Psoas muscle (tissue), 8 donors: ENCODE measurements around the gene SIRT2. TPM values are rescaled to one million over a fixed set of nuclear protein-coding genes. Genes with fewer than 3 reads are reported as not detected.

Experiments used
- ATAC-seq, 4 donors: fragments of 200-7000 bp; cut with Tn5 transposase; one replicate each; pipeline ENCODE4 v1.9.1; 2020; ENCODE audit warnings: moderate library complexity in 3 of 4, mild to moderate bottlenecking in 2 of 4
- DNase-seq, 2 donors: peaks; one replicate each; pipeline ENCODE4 v3.0.0-alpha.2; 2020
- H3K27ac ChIP-seq: fragments of 200-600 bp; one replicate; pipeline ENCODE4 v1.8.0; 2022
- H3K27me3 ChIP-seq, 3 donors: fragments of 200-600 bp in 1 of 3; one replicate each; pipeline versions ENCODE4 v1.6.1 to v1.8.0; 2013 to 2022; ENCODE audit warnings: low read length in 2 of 3, mild to moderate bottlenecking in 2 of 3, moderate library complexity in 1 of 3; ENCODE audit not compliant: insufficient read depth in 3 of 3
- H3K36me3 ChIP-seq, 2 donors: fragments of 200-600 bp in 1 of 2; one replicate each; pipeline versions ENCODE4 v1.6.1 to v1.8.0; 2013 to 2022; ENCODE audit warnings: low read depth in 1 of 2, mild to moderate bottlenecking in 1 of 2, moderate library complexity in 1 of 2; ENCODE audit not compliant: insufficient read depth in 1 of 2
- H3K4me1 ChIP-seq: fragments of 200-600 bp; one replicate; pipeline ENCODE4 v1.8.0; 2022
- H3K4me3 ChIP-seq: fragments of 200-600 bp; one replicate; pipeline ENCODE4 v1.8.0; 2022; ENCODE audit warnings: mild to moderate bottlenecking
- H3K9me3 ChIP-seq: fragments of 200-600 bp; one replicate; pipeline ENCODE4 v1.8.0; 2022
- WGBS, 3 donors: extraction: QIAGEN DNeasy Blood & Tissue Kit; methylation state at CpG; one replicate each; pipeline versions ENCODE4 v1.1.6 to v1.1.7; 2013; 5-methylcytosine and 5-hydroxymethylcytosine counted together
- intact Hi-C, 2 donors: fragments of 100-400 bp; cut with DNase I; formaldehyde crosslinking; loops; one replicate each; pipeline versions ENCODE4 v1.11.0 to v1.14.2; 2022
- polyA plus RNA-seq, 3 donors: library from polyadenylated mRNA; stranded (reverse); fragments of 200-250 nt; gene quantifications; one replicate each; pipeline ENCODE4 v1.2.3, GENCODE V29; 2013
- total RNA-seq, 4 donors: library from RNA; stranded (reverse); fragmentation: NEBNext Ultra II Directional in 2 of 4; extraction: Animal tissue kit (Norgen Biotek cat#: 25700) in 2 of 4; gene quantifications; one replicate each; pipeline versions ENCODE4 v1.2.1 to v1.2.4, GENCODE V29; 2021 to 2023
- TF ChIP-seq, protein P1 (sequence below): fragments of 200-600 bp; IDR thresholded peaks from one replicate; pipeline ENCODE4 v1.8.0; 2022; ENCODE audit warnings: antibody characterized with exemption
- donor health status: healthy with polysubstance abuse.
- donor health status: DM: no; HTN: no; CAD: no; lungs with moderate emphysema.
- donor health status: Bipolar disorder and iron deficiency.
- donor health status: healthy.
- donor health status: DM: yes; HTN: yes; CAD: no.
- donor health status: DM: no; HTN: no; CAD: no.
- donor health status: DM: no; HTN: no; CAD: no.
- donor health status: DM: yes; HTN: yes; CAD: no.

SIRT2 gene
- total and polyA plus RNA-seq, 7 donors = 133 to 260 (median 156) TPM

DNA sequence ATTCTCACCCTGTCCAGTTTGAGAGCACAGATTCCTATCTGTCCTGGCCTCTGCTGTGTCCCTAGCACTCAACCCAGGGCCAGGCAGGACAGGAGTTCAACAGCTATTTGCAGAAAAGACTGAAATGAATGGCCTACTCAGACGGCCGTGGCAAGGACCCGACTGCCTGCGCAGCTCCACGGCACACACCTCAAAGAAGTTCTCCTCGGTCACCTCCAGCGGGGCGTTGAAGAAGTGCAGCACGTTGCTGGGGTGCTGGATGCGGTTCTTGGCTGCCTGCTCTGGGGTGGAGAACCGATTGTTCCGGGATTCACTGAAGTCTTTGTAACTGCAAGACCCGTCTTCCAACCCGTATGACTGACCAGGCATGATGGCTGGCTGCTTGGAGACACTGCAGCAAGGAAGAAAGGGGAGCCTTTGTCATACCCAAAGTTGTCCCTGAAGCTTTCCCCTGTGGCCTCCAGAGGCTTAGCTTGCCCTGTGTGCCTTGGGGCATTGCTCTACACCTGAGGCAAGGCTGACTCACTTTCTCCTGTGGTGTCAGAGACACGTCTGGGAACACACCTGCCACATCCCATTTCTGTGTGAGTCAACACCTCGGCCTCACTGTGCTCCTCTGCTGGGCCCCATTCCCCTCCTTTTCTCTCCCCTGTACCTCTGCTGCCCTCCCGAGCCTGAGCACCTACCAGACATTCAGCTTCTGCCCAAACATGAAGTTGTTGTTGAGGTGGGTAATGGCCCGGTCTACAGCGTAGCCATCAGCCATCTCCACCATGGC is 61.0 kb downstream of the SIRT2 start:
- TF ChIP-seq, protein P1, sequence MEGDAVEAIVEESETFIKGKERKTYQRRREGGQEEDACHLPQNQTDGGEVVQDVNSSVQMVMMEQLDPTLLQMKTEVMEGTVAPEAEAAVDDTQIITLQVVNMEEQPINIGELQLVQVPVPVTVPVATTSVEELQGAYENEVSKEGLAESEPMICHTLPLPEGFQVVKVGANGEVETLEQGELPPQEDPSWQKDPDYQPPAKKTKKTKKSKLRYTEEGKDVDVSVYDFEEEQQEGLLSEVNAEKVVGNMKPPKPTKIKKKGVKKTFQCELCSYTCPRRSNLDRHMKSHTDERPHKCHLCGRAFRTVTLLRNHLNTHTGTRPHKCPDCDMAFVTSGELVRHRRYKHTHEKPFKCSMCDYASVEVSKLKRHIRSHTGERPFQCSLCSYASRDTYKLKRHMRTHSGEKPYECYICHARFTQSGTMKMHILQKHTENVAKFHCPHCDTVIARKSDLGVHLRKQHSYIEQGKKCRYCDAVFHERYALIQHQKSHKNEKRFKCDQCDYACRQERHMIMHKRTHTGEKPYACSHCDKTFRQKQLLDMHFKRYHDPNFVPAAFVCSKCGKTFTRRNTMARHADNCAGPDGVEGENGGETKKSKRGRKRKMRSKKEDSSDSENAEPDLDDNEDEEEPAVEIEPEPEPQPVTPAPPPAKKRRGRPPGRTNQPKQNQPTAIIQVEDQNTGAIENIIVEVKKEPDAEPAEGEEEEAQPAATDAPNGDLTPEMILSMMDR = no peak
- H3K27me3 ChIP-seq = no peaks in the 10 kb centered on the region
- H3K4me3 ChIP-seq = no peak overlapping the region
- H3K27ac ChIP-seq = peak overlapping the region; percentile 99
- intact Hi-C loops = loop anchor here in 1 of 2 donors (10.0 kb wide), 1 partner anchor 194 kb away; the partner anchor contains the start of gene ACTN4
- peaks cover 79% of the 10 kb centered on the region for H3K4me1 ChIP-seq
- 48 to 64% (median 59%) methylated on average over 15 to 19 of the region's 19 CpGs for WGBS, 3 donors
- ATAC-seq (peak; percentile 19 to 59 (median 40)), DNase-seq (peak in 1 of 2 donors; percentile 52)
- peaks cover 24 to 80% of the 10 kb centered on the region in 2 donors for H3K36me3 ChIP-seq
- no peaks in the 10 kb centered on the region for H3K9me3 ChIP-seq

DNA sequence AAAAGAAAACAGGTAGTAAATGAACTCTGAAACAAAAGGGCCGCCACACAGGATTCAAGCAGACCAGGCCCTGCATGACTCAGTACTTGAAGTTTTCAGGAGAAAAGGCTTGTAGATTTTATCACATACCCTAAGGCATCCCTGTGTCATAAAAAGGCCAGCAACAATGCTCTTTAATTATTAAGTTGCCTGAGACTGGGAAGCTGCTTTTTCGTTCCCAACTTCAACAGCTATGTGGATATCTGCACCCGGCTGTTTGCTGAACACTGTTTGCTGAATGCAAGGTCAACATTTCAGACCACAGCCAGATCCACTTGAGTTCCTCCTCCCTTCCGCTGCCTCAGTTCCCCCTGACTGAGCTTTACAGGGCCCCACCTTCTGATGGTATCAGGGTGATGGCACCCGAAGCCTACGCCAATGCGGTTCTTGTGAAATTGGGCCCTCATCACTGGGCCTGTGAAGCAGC is 61.7 kb downstream of the SIRT2 start:
- peak in 1 of 2 donors; percentile 20 for DNase-seq
- 63 to 79% (median 72%) methylated on average over 7 of the region's 7 CpGs for WGBS, 3 donors
- Histone ChIP-seq H3K27me3 (no peaks in the 10 kb centered on the region), H3K4me3 (no peak overlapping the region), H3K9me3 (no peaks in the 10 kb centered on the region), H3K27ac (peak overlapping the region; percentile 99), H3K36me3 (peaks cover 17 to 72% of the 10 kb centered on the region in 2 donors), H3K4me1 (peaks cover 79% of the 10 kb centered on the region)
- TF ChIP-seq, protein P1 = no peak
- intact Hi-C loops = loop anchor here in 1 of 2 donors (10.0 kb wide), 1 partner anchor 193 kb away; the partner anchor contains the start of gene ACTN4
- no peak for ATAC-seq

DNA sequence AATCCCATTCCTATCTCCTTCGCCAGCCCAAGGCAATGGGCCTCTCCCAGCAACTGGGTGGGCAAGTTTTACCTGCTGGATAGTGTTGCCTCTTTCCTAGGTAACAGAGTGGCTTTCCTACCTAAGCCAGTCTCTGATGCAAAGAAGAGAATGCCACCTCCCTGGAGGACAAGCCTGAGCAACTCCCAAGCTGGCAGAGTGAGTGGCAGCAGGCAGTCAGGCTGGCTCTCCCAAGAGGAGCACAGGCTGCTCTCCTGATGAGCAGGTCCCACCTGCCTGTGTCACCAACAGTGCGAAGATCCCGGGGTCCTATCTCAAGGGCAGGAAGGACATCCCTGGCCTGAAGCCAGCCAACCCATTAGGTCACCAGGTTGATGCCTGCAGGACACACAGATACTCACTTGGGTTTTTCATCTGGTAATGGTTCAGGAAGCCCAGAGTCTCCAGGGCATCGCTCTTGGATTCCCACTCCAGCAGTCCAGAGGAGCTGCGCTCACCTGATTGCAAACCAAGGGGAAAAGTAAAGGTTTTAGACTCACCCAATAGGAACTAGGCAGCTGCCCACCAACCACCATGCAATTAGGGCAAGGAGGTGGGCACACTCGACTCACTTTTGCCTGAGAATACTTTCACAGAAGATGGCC is 62.3 kb downstream of the SIRT2 start:
- H3K27ac ChIP-seq = peak overlapping the region; percentile 99
- WGBS, 3 donors = 74 to 83% (median 77%) methylated on average over 6 of the region's 6 CpGs
- ATAC-seq (no peak), DNase-seq (peak in 1 of 2 donors; percentile 53)
- peaks cover 79% of the 10 kb centered on the region for H3K4me1 ChIP-seq
- TF ChIP-seq, protein P1 = no peak
- intact Hi-C loops = loop anchor here in 1 of 2 donors (10.0 kb wide), 1 partner anchor 192 kb away; the partner anchor contains the start of gene ACTN4
- peaks cover 16 to 67% of the 10 kb centered on the region in 2 donors for H3K36me3 ChIP-seq
- no peaks in the 10 kb centered on the region for H3K27me3 ChIP-seq
- H3K4me3 ChIP-seq = no peak overlapping the region
- H3K9me3 ChIP-seq = no peaks in the 10 kb centered on the region

DNA sequence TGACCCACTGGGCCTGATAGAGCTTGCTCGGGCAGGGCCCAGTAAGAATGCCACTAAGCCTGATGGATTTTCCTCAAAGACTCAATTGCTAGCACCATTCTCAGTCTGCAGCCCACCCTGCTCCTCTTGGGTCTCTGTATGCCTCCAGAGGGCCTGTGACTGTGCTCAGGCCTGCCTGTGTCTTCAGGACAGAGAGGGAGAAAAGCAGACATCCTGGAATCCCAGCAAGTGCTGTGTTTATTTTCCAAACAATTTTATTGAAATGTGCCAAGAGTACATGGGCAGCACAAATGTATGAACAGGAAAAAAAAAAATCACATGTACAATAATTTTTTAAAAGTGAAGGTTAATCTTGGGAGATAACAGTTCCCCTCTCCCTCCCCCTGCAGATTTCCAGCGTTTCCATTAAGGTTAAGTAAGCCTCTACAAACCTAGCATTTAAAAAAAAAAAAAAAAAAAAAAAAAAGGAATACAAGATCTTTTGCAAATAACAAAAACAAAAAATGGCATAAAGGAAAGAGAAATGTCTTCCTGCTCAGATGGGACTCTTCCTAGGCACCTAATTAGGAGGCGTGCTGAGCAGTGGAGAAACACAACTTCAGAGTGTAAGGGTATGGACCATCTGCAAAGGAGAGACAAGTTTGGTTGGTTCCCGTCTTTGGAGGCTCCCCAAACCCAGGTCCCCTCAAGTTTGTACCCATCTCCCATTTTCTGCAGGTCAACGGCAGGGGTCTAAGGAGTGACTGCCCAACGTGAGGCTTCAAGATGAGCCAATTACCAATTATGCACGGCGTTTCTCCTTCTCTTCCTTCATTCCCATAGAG is 63.0 kb downstream of the SIRT2 start:
- Histone ChIP-seq H3K9me3 (no peaks in the 10 kb centered on the region), H3K4me1 (peaks cover 73% of the 10 kb centered on the region), H3K36me3 (peaks cover 16 to 59% of the 10 kb centered on the region in 2 donors), H3K4me3 (no peak overlapping the region), H3K27me3 (no peaks in the 10 kb centered on the region), H3K27ac (peak overlapping the region; percentile 99)
- intact Hi-C loops = loop anchor here in 1 of 2 donors (10.0 kb wide), 1 partner anchor 192 kb away; the partner anchor contains the start of gene ACTN4
- ATAC-seq = no peak
- TF ChIP-seq, protein P1 = no peak
- DNase-seq = no peak
- WGBS, 3 donors = 59 to 73% (median 64%) methylated on average over 8 of the region's 8 CpGs
